GM12864 (cell line): ENCODE results near the gene SEZ6L.

Source experiments
- DNase-seq: peaks from one replicate; pipeline ENCODE4 v3.0.0-alpha.2; 2011; ENCODE audit warnings: low read depth
- H3K4me3 ChIP-seq: 2 replicates; pipeline ENCODE4 v1.5.1; 2011; ENCODE audit warnings: mild to moderate bottlenecking, low read depth, low read length, control low read depth
- CTCF ChIP-seq: IDR thresholded peaks from 2 replicates; pipeline ENCODE4 v1.5.1; 2011; ENCODE audit warnings: low read depth, mild to moderate bottlenecking, moderate library complexity, low read length, control low read depth, inconsistent platforms; ENCODE audit errors: missing control alignments

SEZ6L gene

DNA sequence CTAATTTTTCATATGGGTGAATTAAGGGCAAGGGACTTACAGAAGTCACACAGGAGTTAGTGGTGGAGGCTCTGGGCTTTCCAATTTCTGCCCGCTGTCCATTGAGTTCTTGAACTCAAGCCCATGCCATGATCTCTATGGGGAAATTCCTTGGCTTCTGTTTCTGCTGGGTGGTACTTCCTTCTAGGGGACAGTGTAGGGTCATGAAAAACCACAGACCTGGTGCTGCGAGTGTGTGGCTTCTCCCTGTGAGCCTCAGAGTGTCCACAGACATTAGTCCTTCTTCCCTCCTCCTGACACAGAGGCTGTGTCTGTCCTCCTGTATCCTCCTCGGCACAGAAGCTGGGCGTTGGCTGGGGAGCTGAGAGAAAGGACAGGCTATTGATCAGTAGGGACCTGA is 6.3 kb upstream of the SEZ6L start:
- no peak for DNase-seq
- no peak overlapping the region for H3K4me3 ChIP-seq
- TF ChIP-seq CTCF: no peak

DNA sequence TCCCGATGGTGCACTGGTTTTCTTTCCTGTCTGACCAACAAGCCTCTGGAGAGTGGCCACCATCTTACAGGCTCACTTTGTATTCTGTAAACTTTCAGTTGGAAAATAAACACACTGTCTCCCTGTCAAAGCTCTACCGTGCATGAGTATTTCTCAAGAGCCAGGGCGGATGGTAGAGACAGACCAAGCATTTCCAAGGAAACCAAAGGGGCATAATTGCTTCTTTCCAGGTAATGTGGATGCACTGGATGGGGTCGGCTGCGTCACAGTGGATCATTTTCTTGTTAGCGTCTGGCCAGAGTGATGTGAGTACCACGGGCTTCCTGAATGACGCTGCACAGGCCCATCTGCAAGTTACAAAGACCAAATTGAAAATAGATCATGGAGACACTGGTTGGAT is 5.1 kb upstream of the SEZ6L start:
- TF ChIP-seq CTCF: no peak
- no peak overlapping the region for H3K4me3 ChIP-seq
- DNase-seq: no peak

DNA sequence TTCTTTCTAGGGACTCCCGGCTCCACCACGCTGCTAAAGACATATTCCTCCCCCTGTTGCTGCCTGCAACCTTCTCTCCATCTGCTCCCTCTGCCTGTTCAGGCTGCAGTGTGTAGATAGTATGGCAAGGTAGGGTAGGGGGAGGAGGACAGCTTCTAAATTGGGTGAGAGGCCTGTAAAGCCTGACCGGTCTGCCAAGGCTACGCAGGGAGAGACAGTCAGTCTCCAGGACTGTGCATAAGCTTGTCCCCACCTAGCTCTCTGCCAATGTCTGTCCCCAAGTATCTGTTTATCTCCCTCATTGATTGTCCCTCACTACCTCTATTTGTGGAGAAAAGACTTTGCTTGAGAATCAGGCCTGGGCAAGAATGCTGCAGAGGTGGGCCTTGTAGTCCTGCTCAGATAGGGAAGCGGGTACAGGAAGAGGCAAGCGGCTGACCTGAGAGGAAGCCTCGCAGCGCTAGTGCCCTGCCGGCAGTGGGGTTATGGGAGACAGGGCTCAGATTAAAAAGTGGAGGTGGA is 871 bp upstream of the SEZ6L start:
- no peak for DNase-seq
- H3K4me3 ChIP-seq: no peak overlapping the region

GRCh38 chr22:26168939-26169314 is 335 bp upstream of the SEZ6L start:
- H3K4me3 ChIP-seq: no peak overlapping the region
- no peak for DNase-seq
- no peak for TF ChIP-seq CTCF

More for the DNA sequence above, 871 bp upstream of the SEZ6L start:
- no peak for TF ChIP-seq CTCF

DNA sequence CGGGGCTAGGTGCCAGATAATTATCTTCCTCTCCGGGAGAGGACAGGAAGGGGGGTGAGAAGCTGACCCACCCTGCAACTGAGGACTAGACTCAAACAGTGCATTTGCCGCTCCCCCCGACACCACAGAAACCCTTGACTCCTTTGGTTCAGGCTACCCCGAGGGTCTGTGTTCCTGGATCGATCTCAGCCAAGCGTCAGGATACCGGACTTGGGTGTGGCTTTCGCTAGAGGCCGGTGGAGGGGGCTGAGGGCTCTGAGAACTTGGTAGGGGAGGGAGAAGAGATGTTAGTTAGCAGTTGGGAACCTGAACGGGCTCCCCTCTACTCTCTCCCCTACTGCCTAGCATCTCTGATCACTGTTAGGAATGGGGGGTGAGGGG is 840 bp downstream of the SEZ6L start:
- no peak overlapping the region for H3K4me3 ChIP-seq
- no peak for TF ChIP-seq CTCF
- DNase-seq: no peak

DNA sequence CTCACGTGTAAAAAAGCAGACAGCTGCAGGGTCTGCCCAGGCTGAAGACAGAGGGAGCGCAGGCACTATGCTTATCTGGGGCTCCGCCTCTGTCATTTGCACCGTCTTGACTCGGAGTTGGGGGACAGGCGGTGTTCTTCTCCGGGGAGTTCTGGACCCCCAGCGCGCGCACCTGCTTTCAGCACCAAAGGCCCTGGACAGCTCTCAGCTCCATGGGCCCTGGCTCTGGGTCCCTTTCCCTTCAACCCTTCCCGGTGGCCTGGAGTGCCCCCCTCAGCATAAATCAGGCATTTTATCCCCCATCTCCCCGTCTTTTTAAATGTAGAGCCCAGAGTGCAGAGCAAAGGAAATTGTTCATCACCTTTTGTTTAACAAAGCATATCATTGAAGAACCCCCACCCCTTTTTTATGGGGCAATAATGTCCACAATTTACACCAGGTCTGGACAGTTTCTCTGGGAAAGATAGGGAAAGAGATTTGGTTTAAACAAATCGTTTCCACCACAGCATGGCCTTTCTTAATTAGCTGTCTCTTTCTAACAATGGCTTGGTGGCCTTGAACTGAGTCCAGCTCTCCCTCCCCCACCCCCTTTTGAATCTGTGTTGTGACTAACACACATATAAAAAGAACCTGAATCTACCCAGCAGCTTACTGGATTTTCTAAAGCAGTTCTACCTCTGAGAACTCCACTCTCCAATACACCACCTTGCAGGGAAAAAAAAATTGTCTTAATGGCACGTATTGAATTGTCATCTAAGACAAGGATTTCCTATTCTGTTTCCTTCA is 1.7 kb downstream of the SEZ6L start:
- TF ChIP-seq CTCF: no peak
- H3K4me3 ChIP-seq: no peak overlapping the region
- DNase-seq: no peak
